Loucy (cell line): ENCODE data around the gene PTPRK.

Source experiments
- H2AFZ ChIP-seq: fragments of 200-600 bp; sonication (generic); 2 replicates; pipeline ENCODE4 v1.6.0; 2016; ENCODE audit warnings: antibody characterized with exemption, mild to moderate bottlenecking, low read length, moderate library complexity
- H3F3A ChIP-seq: fragments of 200-600 bp; 2 replicates; pipeline ENCODE4 v1.6.0; 2016; ENCODE audit warnings: antibody characterized with exemption, low read depth, mild to moderate bottlenecking
- H3K27me3 ChIP-seq: fragments of 200-600 bp; sonication (generic); 2 replicates; pipeline ENCODE4 v1.6.1; 2014; ENCODE audit warnings: low read length, mild to moderate bottlenecking; ENCODE audit not compliant: insufficient read depth, poor library complexity, severe bottlenecking
- H3K36me3 ChIP-seq: fragments of 200-600 bp; sonication (generic); 2 replicates; pipeline ENCODE4 v1.6.1; 2016; ENCODE audit warnings: low read length; ENCODE audit not compliant: insufficient read depth
- H3K4me1 ChIP-seq: fragments of 200-600 bp; sonication (generic); 2 replicates; pipeline ENCODE4 v1.5.1; 2014; ENCODE audit warnings: low read length, mild to moderate bottlenecking; ENCODE audit not compliant: insufficient read depth, poor library complexity, severe bottlenecking
- H3K4me2 ChIP-seq: fragments of 200-600 bp; sonication (generic); 2 replicates; pipeline ENCODE4 v1.6.0; 2014; ENCODE audit warnings: antibody characterized with exemption, low read length, low read depth, mild to moderate bottlenecking; ENCODE audit not compliant: poor library complexity, severe bottlenecking
- H3K4me3 ChIP-seq: fragments of 200-600 bp; sonication (generic); 2 replicates; pipeline ENCODE4 v1.5.1; 2014; ENCODE audit warnings: low read length, mild to moderate bottlenecking, mixed read lengths; ENCODE audit not compliant: poor library complexity, severe bottlenecking
- H3K79me2 ChIP-seq: fragments of 200-600 bp; sonication (generic); 2 replicates; pipeline ENCODE4 v1.6.1; 2014; ENCODE audit warnings: low read length; ENCODE audit not compliant: insufficient read depth
- H3K9ac ChIP-seq: fragments of 200-600 bp; sonication (generic); 2 replicates; pipeline ENCODE4 v1.6.0; 2014; ENCODE audit warnings: mild to moderate bottlenecking, low read depth, low read length, moderate library complexity; ENCODE audit not compliant: poor library complexity, severe bottlenecking
- H3K9me2 ChIP-seq: fragments of 200-600 bp; sonication (generic); replicated peaks from 2 replicates; pipeline ENCODE4 v1.6.1; 2016; ENCODE audit warnings: low read depth, low read length, mixed read lengths
- H3K9me3 ChIP-seq: fragments of 200-600 bp; sonication (generic); 2 replicates; pipeline ENCODE4 v1.6.1; 2014; ENCODE audit warnings: mild to moderate bottlenecking, antibody characterized with exemption, low read length, low read depth; ENCODE audit not compliant: insufficient read depth
- H4K20me1 ChIP-seq: fragments of 200-600 bp; sonication (generic); 2 replicates; pipeline ENCODE4 v1.6.0; 2014; ENCODE audit warnings: antibody characterized with exemption, low read length, mild to moderate bottlenecking; ENCODE audit not compliant: insufficient read depth, poor library complexity, severe bottlenecking
- CTCF ChIP-seq: fragments of 200-600 bp; sonication (generic); conservative IDR thresholded peaks from 2 replicates; pipeline ENCODE4 v1.5.1; 2014; ENCODE audit warnings: mild to moderate bottlenecking, antibody characterized with exemption, low read length
- EZH2phosphoT487 ChIP-seq: fragments of 200-600 bp; IDR thresholded peaks from 2 replicates; pipeline ENCODE4 v1.6.1; 2018; ENCODE audit warnings: antibody characterized with exemption, mild to moderate bottlenecking, moderate library complexity, borderline replicate concordance

PTPRK gene

GRCh38 chr6:128515550-128516513 is 4.6 kb downstream of the PTPRK start:
- TF ChIP-seq CTCF (no peak), EZH2phosphoT487 (no peak)
- Histone ChIP-seq H3K9me2 (no peaks in the 10 kb centered on the region), H3K9me3 (no peaks in the 10 kb centered on the region), H2AFZ (no peak overlapping the region), H3K4me3 (no peak overlapping the region), H3K4me2 (no peak overlapping the region), H3K36me3 (no peaks in the 10 kb centered on the region), H3F3A (no peaks in the 10 kb centered on the region), H3K79me2 (no peaks in the 10 kb centered on the region), H3K9ac (no peak overlapping the region), H3K27me3 (no peaks in the 10 kb centered on the region), H4K20me1 (no peaks in the 10 kb centered on the region), H3K4me1 (no peaks in the 10 kb centered on the region)

- Histone ChIP-seq H3K4me2 (no peak overlapping the region), H3K9me3 (no peaks in the 10 kb centered on the region), H4K20me1 (no peaks in the 10 kb centered on the region), H3K9ac (no peak overlapping the region), H3K79me2 (no peaks in the 10 kb centered on the region), H2AFZ (no peak overlapping the region), H3K27me3 (no peaks in the 10 kb centered on the region), H3F3A (no peaks in the 10 kb centered on the region), H3K36me3 (no peaks in the 10 kb centered on the region), H3K9me2 (no peaks in the 10 kb centered on the region), H3K4me1 (peaks cover 14% of the 10 kb centered on the region), H3K4me3 (no peak overlapping the region)
- no peak for TF ChIP-seq CTCF
- no peak for TF ChIP-seq EZH2phosphoT487
These were observed 6.5 kb downstream of the PTPRK start for GRCh38 chr6:128513878-128514277.

GRCh38 chr6:128512296-128512695 is 8.1 kb downstream of the PTPRK start:
- H3K79me2 ChIP-seq, result no peaks in the 10 kb centered on the region
- H3K27me3 ChIP-seq, result no peaks in the 10 kb centered on the region
- H3F3A ChIP-seq, result no peaks in the 10 kb centered on the region
- H3K36me3 ChIP-seq, result no peaks in the 10 kb centered on the region
- H3K4me1 ChIP-seq, result peaks cover 18% of the 10 kb centered on the region
- no peak overlapping the region for H3K9ac ChIP-seq
- H2AFZ ChIP-seq, result no peak overlapping the region
- no peaks in the 10 kb centered on the region for H3K9me2 ChIP-seq
- H3K4me2 ChIP-seq, result no peak overlapping the region
- TF ChIP-seq EZH2phosphoT487 (no peak), CTCF (no peak)
- H3K4me3 ChIP-seq, result no peak overlapping the region
- no peaks in the 10 kb centered on the region for H3K9me3 ChIP-seq
- H4K20me1 ChIP-seq, result no peaks in the 10 kb centered on the region
